HepG2 (cell line): ENCODE results near the gene ASTN2. TPM values are rescaled to one million over a fixed set of nuclear protein-coding genes. Genes with fewer than 3 reads are reported as not detected.

Experiments
- ATAC-seq: fragments of 200-7000 bp; cut with Tn5 transposase; 3 replicates; pipeline ENCODE4 v1.9.1; 2020; ENCODE audit warnings: mild to moderate bottlenecking, moderate library complexity
- BruUV-seq: library from RNA; stranded (reverse); fragments of 400-500 nt; replicated peaks from 2 replicates; lab custom pipeline; 2021; lab: Mats Ljungman, UMichigan
- CTCF ChIA-PET: fragments of 300-600 bp; formaldehyde crosslinking; extraction: SDS; loops from one replicate; lab custom pipeline; 2021; ENCODE audit warnings: low total read pairs, inconsistent platforms, low intra/inter-chr PET ratio; lab: Yijun Ruan, JAX
- POLR2A ChIA-PET: fragments of 350-600 bp; sonication (Branson Sonifier 250); formaldehyde crosslinking; loops from one replicate; lab custom pipeline; 2020; ENCODE audit warnings: antibody characterized with exemption, inconsistent platforms; lab: Yijun Ruan, JAX
- DNase-seq: peaks from one replicate; pipeline ENCODE4 v3.0.0-alpha.2; 2015; ENCODE audit warnings: low spot score
- FAIRE-seq: peaks from 3 replicates; lab custom pipeline; 2011; peaks lifted over from hg19 to GRCh38; lab: Jason Lieb, UNC
- H2AFZ ChIP-seq: one replicate; pipeline ENCODE4 v1.6.1; 2011; ENCODE audit warnings: low read length, inconsistent platforms
- H3K27ac ChIP-seq: fragments of 300-600 bp; 3 replicates; pipeline ENCODE4 v1.8.0; 2011; ENCODE audit warnings: mixed run types, mild to moderate bottlenecking, mixed read lengths, low read length, inconsistent platforms; ENCODE audit not compliant: insufficient read depth; ENCODE audit errors: extremely low read length
- H3K27me3 ChIP-seq, 2 experiments: fragments of 200-600 bp in 1 of 2; 2 replicates in 1 of 2; 3 replicates in 1 of 2; pipeline versions ENCODE4 v1.6.0 to v1.8.0; 2011; ENCODE audit warnings: low read length in 2 of 2, mild to moderate bottlenecking in 2 of 2, moderate library complexity in 2 of 2, inconsistent platforms in 1 of 2; ENCODE audit not compliant: insufficient read depth in 2 of 2, control insufficient read depth in 1 of 2
- H3K36me3 ChIP-seq, 2 experiments: fragments of 200-600 bp in 1 of 2; replicated peaks in 1 of 2; 2 replicates in 1 of 2; 3 replicates in 1 of 2; pipeline versions ENCODE4 v1.5.1 to v1.8.0; 2011; ENCODE audit warnings: low read length in 2 of 2, inconsistent platforms in 1 of 2; ENCODE audit not compliant: insufficient read depth in 2 of 2, control insufficient read depth in 1 of 2
- H3K4me1 ChIP-seq: 2 replicates; pipeline ENCODE4 v1.5.1; 2012; ENCODE audit warnings: low read length, inconsistent platforms; ENCODE audit not compliant: insufficient read depth
- H3K4me2 ChIP-seq: 2 replicates; pipeline ENCODE4 v1.6.0; 2011; ENCODE audit warnings: low read depth, low read length, inconsistent platforms
- H3K4me3 ChIP-seq, 3 experiments: fragments of 200-600 bp in 1 of 3; sonication (generic), shearing (Covaris generic) in 1 of 3; replicated peaks in 1 of 3; 2 replicates each; pipeline ENCODE4 v1.5.1; 2011 to 2016; ENCODE audit warnings: low read length in 3 of 3, inconsistent platforms in 2 of 3, low read depth in 2 of 3, mild to moderate bottlenecking in 2 of 3, control low read depth in 1 of 3, mixed read lengths in 1 of 3; ENCODE audit not compliant: insufficient read depth in 1 of 3
- H3K79me2 ChIP-seq: one replicate; pipeline ENCODE4 v1.6.1; 2011; ENCODE audit warnings: low read length, inconsistent platforms; ENCODE audit not compliant: insufficient read depth
- H3K9ac ChIP-seq: 2 replicates; pipeline ENCODE4 v1.6.0; 2011; ENCODE audit warnings: mild to moderate bottlenecking, low read depth, low read length, inconsistent platforms; ENCODE audit not compliant: insufficient read depth
- H3K9me3 ChIP-seq: 2 replicates; pipeline ENCODE4 v1.5.1; 2012; ENCODE audit warnings: mild to moderate bottlenecking, low read length
- H4K20me1 ChIP-seq: 2 replicates; pipeline ENCODE4 v1.6.0; 2011; ENCODE audit warnings: inconsistent platforms, mild to moderate bottlenecking, low read length, moderate library complexity; ENCODE audit not compliant: insufficient read depth
- HOXA7 ChIP-seq: sonication (generic); formaldehyde crosslinking; IDR thresholded peaks from 2 replicates; pipeline ENCODE4 v1.8.1; 2022; ENCODE audit warnings: mild to moderate bottlenecking, missing genetic modification reagents, moderate library complexity
- MLLT10 ChIP-seq: sonication (generic); formaldehyde crosslinking; IDR thresholded peaks from 2 replicates; pipeline ENCODE4 v1.4.0; 2020; ENCODE audit warnings: missing genetic modification reagents
- SIN3B ChIP-seq: fragments of 150-350 bp; IDR thresholded peaks from 2 replicates; pipeline ENCODE4 v1.6.1; 2014; ENCODE audit warnings: low read length
- SP4 ChIP-seq: sonication (generic); formaldehyde crosslinking; IDR thresholded peaks from 2 replicates; pipeline ENCODE4 v1.8.1; 2023; ENCODE audit warnings: mild to moderate bottlenecking, missing genetic modification reagents
- ZNF138 ChIP-seq: sonication (generic); formaldehyde crosslinking; IDR thresholded peaks from 2 replicates; pipeline ENCODE4 v1.5.0; 2020; ENCODE audit warnings: mild to moderate bottlenecking, low read depth, missing genetic modification reagents
- ZNF530 ChIP-seq: sonication (generic); formaldehyde crosslinking; IDR thresholded peaks from 2 replicates; pipeline ENCODE4 v1.5.0; 2020; ENCODE audit warnings: low read depth, mild to moderate bottlenecking, missing genetic modification reagents
- ZNF563 ChIP-seq: sonication (generic); formaldehyde crosslinking; IDR thresholded peaks from 2 replicates; pipeline ENCODE4 v1.8.0; 2022; ENCODE audit warnings: mild to moderate bottlenecking, moderate library complexity, missing genetic modification reagents
- ZNF672 ChIP-seq: sonication (generic); formaldehyde crosslinking; IDR thresholded peaks from 2 replicates; pipeline ENCODE4 v1.8.1; 2022; ENCODE audit warnings: missing genetic modification reagents
- WGBS: methylation state at CpG from one replicate; pipeline ENCODE4 v1.1.6; 2017; ENCODE audit warnings: low lambda C conversion rate; 5-methylcytosine and 5-hydroxymethylcytosine counted together
- in situ Hi-C: cut with HindIII; loops from 2 replicates; pipeline ENCODE4 v1.10.0; 2017; ENCODE audit warnings: low pct_unique_long_range_greater_than_20kb; ENCODE audit not compliant: extremely low pct_ligation_motif_present
- intact Hi-C: fragments of 100-400 bp; cut with micrococcal nuclease; formaldehyde crosslinking; loops from one replicate; pipeline ENCODE4 v1.10.0; 2022; ENCODE audit not compliant: unreplicated experiment
- polyA plus RNA-seq, 8 experiments: library from polyadenylated mRNA; depleted of rRNA in 3 of 8; stranded (reverse) in 7 of 8; unstranded in 1 of 8; fragments of >200 nt; fragmentation: Illumina TruSeq in 4 of 8; extraction: Trizol in 4 of 8; gene quantifications; 2 replicates each; pipeline versions ENCODE4 v1.2.1 to v1.2.3, GENCODE V29; 2011 to 2016; ENCODE audit warnings: low read depth in 4 of 8, missing spikeins in 1 of 8, mixed read lengths in 1 of 8; ENCODE audit not compliant: insufficient read depth in 1 of 8
- total RNA-seq, 5 experiments: library from RNA; depleted of rRNA; stranded (reverse); fragments of >200 nt; fragmentation: Illumina TruSeq; extraction: Trizol; gene quantifications; 2 replicates each; pipeline ENCODE4 v1.2.3, GENCODE V29; 2016; ENCODE audit warnings: low read depth in 1 of 5
- TF ChIP-seq, protein P1 (sequence below): sonication (generic); formaldehyde crosslinking; IDR thresholded peaks from 2 replicates; pipeline ENCODE4 v1.5.1; 2020; ENCODE audit warnings: missing genetic modification reagents, mild to moderate bottlenecking, borderline replicate concordance
- TF ChIP-seq, protein P2 (sequence below): sonication (generic); formaldehyde crosslinking; conservative IDR thresholded peaks from 2 replicates; pipeline ENCODE4 v1.4.0; 2020; ENCODE audit warnings: mild to moderate bottlenecking, missing genetic modification reagents, moderate library complexity

ASTN2 gene
- total and polyA plus RNA-seq, 2 of the 13 experiments (the other 11 are each of a cell fraction or from before 2014, with no cell fraction given) = 5.2 to 13.5 TPM

DNA sequence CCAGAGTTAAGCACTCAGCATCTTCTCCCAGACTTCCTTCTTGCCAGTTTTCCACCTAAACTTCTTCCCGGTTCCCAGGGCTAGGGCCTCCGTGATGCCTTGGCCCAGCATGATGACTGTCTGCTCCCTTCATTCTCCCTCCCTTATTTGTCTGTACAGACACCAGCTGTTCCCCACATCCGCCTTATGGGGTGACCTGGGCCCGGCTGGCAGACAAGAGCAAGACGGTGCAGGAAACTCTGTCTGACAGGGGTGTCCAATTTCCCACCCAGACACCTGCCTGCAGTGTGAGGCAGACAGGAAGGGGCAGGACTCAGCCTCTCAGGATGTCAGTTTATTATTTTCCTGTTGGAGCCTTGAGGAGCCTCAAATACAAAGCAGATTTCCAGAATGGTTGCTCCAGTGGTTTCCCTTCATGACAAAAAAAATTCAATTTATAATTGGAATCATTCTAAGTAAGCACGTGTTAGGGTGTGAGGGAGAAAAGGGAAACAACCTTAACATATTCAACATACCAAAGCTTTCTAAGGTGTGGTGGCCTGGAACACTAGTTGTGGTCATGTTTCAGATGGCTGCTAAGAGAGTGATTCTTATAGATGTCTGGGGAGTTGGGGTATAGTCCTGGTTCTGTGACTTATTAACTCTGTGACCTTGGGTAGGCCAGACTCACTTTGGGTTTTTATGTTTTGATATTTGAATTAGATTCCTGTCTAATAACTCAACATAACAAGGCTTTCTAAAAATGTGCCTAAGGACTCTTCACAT, 1026.7 kb downstream of the ASTN2 start:
- CTCF ChIA-PET = no interaction called here
- no peaks in the 10 kb centered on the region for H3K4me1 ChIP-seq
- WGBS = 95% methylated on average over 6 of the region's 6 CpGs
- POLR2A ChIA-PET = no interaction called here
- ATAC-seq (no peak), FAIRE-seq (no peak), DNase-seq (no peak)
- H3K9me3 ChIP-seq = no peaks in the 10 kb centered on the region
- H3K79me2 ChIP-seq = no peaks in the 10 kb centered on the region
- intact Hi-C loops = no loop called here
- H3K4me2 ChIP-seq = no peak overlapping the region
- H3K9ac ChIP-seq = no peak overlapping the region
- no peaks in the 10 kb centered on the region for H3K36me3 ChIP-seq
- no peak overlapping the region for H3K4me3 ChIP-seq
- H3K27me3 ChIP-seq = no peaks in the 10 kb centered on the region
- no peaks in the 10 kb centered on the region for H4K20me1 ChIP-seq
- H2AFZ ChIP-seq = no peak overlapping the region
- H3K27ac ChIP-seq = no peak overlapping the region
- no TSS peak for BruUV-seq
- in situ Hi-C loops = no loop called here
- TF ChIP-seq, protein P1, sequence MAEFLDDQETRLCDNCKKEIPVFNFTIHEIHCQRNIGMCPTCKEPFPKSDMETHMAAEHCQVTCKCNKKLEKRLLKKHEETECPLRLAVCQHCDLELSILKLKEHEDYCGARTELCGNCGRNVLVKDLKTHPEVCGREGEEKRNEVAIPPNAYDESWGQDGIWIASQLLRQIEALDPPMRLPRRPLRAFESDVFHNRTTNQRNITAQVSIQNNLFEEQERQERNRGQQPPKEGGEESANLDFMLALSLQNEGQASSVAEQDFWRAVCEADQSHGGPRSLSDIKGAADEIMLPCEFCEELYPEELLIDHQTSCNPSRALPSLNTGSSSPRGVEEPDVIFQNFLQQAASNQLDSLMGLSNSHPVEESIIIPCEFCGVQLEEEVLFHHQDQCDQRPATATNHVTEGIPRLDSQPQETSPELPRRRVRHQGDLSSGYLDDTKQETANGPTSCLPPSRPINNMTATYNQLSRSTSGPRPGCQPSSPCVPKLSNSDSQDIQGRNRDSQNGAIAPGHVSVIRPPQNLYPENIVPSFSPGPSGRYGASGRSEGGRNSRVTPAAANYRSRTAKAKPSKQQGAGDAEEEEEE (CRISPR knock-in tag) = no peak
- TF ChIP-seq ZNF138 (CRISPR knock-in tag) (no peak), MLLT10 (CRISPR knock-in tag) (no peak), SP4 (CRISPR knock-in tag) (no peak), SIN3B (no peak), HOXA7 (CRISPR knock-in tag) (no peak), ZNF530 (CRISPR knock-in tag) (no peak), ZNF563 (CRISPR knock-in tag) (no peak), ZNF672 (CRISPR knock-in tag) (no peak)
- TF ChIP-seq, protein P2, sequence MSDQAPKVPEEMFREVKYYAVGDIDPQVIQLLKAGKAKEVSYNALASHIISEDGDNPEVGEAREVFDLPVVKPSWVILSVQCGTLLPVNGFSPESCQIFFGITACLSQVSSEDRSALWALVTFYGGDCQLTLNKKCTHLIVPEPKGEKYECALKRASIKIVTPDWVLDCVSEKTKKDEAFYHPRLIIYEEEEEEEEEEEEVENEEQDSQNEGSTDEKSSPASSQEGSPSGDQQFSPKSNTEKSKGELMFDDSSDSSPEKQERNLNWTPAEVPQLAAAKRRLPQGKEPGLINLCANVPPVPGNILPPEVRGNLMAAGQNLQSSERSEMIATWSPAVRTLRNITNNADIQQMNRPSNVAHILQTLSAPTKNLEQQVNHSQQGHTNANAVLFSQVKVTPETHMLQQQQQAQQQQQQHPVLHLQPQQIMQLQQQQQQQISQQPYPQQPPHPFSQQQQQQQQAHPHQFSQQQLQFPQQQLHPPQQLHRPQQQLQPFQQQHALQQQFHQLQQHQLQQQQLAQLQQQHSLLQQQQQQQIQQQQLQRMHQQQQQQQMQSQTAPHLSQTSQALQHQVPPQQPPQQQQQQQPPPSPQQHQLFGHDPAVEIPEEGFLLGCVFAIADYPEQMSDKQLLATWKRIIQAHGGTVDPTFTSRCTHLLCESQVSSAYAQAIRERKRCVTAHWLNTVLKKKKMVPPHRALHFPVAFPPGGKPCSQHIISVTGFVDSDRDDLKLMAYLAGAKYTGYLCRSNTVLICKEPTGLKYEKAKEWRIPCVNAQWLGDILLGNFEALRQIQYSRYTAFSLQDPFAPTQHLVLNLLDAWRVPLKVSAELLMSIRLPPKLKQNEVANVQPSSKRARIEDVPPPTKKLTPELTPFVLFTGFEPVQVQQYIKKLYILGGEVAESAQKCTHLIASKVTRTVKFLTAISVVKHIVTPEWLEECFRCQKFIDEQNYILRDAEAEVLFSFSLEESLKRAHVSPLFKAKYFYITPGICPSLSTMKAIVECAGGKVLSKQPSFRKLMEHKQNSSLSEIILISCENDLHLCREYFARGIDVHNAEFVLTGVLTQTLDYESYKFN (CRISPR knock-in tag) = no peak
